Cortex of kidney (tissue), 1 donor: ENCODE results near the gene MYO7A.

Experiments used
- DNase-seq: peaks from one replicate; lab custom pipeline; 2025; lab: John Stamatoyannopoulos, UW

The MYO7A gene

DNA sequence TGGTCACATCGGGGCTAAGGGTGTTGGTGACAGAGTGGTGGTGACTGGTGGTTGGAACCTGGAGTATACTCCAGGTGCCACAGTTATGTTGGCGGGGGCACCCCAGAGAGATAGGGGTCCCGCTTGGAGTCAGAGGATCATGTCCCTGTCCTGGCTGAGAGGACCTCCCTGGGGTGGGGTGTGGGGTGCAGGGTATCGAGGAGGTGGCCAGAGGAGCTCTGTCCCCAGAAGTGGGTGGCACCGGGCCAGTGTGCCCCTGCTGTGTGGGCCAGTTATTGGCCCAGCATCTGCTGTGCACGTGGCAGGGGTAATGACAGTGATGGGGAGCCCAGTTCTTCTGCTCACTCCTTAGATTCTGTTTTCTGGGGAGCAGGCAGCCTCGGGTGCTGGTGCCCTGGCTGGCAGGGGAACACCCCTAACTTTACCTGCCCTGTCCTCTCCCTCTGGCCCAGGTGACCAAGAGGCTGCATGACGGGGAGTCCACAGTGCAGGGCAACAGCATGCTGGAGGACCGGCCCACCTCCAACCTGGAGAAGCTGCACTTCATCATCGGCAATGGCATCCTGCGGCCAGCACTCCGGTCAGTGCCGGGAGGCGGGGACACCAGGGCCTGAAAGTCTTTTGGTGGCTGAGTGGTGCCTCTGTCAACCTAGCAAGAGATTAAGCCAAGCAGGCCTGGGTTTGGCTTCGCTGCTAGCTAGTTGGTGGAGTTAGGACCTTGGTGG lies 56.3 kb downstream of the MYO7A start:
- DNase-seq: no peak

DNA sequence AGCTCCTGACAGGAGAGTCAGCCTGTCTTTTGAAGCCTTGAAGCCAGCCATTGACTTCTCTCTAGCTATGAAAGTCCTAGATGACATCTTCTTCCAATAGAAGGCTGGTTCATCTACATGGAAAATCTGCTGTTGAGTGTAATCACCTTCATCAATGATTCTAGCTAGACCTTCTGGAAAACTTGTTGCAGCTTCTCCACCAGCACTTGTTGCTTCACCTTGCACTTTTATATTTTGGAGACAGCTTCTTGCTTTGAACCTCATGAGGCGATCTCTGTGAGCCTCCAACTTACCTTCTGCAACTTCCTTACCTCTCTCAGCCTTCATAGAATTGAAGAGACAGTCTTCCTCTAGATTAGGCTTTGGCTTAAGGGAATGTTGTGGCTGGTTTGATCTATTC lies 58.3 kb downstream of the MYO7A start:
- DNase-seq: no peak

DNA sequence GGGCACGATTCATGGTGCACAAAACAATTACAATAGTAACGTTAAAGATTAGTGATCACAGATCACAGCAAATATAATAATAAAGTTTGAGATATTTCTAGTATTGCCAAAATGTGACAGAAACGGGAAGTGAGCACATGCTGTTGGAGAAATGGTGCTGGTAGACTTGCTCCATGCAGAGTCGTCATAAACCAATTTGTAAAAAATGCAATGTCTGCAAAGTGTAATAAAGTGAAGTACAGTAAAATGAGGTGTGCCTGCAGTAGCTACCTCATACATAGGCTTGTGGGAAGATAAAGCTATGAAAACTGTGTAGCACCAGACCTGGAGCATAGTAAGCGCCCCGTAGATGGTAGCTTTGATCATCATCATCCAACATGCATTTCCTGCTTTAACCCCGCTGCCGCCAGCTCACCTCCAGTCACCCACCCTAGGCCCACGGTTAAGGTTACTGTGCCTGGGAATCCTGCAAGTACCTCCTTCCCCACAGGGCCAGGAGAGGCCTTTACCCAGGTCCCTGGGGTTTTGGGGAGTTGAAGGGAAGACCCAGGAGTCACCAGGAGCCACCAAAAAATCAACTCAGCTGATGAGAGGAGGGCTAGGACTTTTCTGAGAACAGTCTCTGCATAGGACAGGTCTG lies 59.2 kb downstream of the MYO7A start:
- no peak for DNase-seq

DNA sequence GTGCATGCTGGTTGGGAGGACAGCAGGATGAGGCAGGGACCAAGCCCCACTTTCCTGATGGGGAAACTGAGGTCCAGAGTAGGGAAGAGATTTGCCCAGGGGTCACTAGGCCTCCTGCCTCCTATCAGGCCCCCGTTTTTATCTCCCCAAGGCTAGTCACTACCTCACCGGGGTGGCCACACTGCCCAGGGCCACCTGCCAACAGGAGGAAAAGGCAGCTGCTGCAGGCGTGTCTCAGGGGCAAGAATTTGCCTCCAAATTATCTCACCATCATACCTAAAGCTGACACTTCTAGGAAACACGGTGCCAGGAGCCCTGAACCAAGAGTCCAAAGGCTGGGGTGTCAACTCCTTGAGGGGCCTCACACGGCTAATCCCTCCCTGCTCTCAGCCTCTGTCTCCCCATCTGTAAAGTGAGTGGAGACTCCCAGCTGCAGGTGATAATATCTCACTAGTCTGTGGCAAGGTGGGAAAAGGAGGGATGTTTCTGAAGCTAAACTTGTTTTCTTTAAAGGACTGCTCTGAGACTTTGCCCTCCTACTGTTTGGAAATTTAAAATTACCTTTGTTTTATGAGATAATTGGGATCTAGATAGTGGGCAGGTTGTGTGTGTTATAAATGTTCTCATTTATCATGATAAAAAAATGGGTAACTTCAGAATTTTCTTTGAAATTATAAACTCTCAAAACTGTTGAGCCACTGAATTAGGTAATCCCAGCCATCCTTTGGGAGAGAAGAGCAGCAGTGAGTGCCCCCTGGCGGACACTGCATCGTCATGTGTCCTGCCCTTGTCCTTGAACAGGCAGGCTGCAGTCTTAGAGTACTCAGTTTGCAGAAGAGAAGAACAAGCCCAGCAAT lies 60.0 kb downstream of the MYO7A start:
- no peak for DNase-seq

DNA sequence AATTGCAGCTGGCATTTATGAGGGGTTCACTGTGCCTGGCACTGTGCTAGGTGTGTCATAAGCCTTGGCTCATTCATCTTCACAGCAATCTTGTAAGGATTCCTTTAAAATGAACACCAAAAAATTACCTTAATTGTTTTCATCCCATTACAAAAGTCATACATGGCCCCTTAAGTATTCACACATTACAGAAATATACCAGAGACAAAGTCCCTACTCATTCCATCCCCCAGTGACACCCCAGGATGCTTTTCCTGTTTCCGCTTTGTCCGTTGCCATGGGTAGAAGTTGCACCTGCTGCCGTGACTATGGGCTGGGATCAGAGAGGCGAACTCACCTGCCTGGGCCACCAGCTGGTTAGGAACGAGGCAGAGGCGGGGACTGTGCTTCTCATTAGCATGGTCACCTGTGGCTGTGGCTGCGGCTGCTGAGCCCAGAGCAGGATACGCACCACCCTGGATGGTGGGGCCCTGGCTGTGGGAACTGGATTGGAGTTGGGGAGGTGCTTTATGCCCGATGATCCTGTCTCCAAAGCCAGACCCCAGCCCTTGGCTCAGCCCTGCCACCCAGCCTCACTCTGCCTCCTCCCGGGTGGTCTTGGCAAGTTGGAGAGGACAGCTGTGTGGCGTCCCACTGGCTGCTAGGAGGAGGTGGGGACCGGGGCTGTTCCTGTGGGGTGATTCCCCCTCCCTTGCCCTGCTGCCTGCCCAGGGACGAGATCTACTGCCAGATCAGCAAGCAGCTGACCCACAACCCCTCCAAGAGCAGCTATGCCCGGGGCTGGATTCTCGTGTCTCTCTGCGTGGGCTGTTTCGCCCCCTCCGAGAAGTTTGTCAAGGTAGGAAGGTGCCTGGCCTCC lies 60.8 kb downstream of the MYO7A start:
- no peak for DNase-seq

DNA sequence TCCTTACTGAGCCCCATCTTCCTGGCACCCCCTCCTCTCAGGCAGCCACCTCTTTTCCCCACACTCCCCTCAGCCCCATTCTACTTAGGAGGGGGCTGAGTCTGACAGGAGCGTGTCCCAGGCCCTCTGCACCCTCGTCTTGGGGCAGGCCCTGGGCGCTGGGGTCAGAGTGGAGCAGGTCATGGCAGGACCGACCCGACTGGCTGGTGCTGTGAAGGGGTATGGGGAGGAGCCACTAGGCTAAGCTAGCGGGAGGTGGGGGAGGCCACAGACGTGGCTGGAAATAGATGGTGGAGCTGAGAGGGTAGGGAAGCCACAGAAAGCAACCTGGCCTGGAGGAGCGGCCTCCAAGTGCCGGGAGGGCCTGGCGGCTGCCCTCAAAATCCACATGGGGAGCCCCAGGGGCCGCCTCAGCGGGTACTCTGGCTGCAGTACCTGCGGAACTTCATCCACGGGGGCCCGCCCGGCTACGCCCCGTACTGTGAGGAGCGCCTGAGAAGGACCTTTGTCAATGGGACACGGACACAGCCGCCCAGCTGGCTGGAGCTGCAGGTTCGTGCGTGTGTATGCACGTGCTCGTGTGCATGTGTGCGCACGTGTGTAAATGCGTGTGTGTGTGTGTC lies 61.7 kb downstream of the MYO7A start:
- DNase-seq: no peak

DNA sequence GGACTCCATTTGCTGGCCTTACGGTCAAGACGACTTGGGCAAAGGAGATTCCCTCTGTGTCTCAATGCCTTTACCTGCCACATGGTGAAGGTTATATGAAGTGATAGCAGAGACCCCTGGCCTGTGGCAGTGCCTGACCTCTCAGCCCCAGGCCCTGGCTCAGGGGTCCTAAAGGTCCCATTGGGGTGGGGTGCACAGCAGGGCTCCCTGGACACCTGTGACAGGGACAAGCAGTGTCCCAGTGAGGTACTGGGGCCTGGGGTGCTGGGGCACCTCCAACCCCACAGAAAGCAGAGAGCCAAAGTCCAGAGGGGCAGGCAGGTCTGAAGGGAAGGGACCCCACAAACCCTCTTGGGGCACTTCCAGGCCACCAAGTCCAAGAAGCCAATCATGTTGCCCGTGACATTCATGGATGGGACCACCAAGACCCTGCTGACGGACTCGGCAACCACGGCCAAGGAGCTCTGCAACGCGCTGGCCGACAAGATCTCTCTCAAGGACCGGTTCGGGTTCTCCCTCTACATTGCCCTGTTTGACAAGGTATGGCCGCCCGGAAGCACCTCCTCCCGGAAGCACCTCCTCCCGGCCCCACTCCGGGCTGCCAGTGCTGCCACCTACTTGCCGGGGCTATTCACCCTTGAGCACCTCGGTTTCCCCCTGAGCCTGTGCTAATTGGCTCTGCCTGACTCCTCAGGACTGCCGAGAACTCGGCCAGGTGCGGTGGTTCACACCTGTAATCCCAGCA lies 62.5 kb downstream of the MYO7A start:
- no peak for DNase-seq

DNA sequence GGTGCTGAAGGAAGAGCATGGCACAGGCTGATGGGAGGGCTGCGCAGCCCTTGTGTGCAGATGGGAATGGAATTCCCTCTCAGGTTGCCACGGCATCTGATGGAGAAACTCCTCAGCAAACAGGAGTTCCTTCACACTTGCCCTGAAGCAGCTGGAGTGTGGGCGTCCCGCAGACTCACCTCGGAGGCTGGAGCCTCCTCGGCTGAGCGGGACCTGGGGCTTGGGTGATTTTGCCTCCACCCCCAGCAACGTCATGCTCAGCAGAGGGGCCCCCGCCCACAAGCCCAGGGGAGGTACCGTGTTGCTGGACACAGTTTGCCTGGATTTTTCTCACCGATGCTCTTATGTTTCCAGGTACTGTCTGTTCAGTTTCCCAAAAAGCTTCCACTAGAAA lies 63.4 kb downstream of the MYO7A start:
- no peak for DNase-seq

DNA sequence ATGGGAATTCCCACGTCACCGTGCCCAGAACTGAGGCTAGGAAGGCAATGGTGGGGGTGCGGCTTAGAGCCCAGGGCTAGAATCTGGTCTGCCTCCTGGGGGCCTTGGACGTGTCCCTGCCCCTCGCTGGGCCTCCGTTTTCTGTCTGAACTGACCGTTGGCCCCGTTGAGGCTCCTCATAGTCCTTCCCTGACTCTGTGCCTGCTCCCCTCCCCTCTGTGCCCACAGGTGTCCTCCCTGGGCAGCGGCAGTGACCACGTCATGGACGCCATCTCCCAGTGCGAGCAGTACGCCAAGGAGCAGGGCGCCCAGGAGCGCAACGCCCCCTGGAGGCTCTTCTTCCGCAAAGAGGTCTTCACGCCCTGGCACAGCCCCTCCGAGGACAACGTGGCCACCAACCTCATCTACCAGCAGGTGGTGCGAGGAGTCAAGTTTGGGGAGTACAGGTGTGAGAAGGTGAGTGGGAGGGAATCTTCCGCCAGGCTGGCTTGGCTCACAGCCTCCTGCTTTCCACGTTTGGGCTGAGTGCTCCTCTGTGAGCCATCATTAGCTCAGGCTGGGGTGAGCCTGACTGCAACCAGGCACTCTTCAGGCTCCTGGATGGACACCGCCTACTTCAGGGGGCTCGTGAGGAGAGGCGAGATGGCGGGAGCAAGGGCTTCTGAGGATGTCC lies 63.9 kb downstream of the MYO7A start:
- no peak for DNase-seq

DNA sequence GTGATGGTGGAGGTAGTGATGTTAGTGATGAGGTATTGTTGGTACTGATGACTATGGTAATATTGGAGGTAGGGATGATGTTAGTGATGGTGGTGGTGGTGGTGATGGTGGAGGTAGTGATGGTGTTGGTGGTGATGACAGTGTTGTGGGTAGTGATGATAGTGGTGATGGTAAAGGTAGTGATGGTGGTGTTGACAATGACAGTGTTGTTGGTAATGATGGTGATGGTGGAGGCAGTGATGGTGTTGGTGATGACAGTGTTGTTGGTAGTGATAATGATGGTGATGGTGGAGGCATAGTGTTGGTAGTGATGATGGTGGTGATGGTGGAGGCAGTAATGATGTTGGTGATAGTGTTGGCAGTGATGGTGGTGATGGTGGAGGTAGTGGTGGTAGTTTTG lies 65.1 kb downstream of the MYO7A start:
- DNase-seq: no peak

DNA sequence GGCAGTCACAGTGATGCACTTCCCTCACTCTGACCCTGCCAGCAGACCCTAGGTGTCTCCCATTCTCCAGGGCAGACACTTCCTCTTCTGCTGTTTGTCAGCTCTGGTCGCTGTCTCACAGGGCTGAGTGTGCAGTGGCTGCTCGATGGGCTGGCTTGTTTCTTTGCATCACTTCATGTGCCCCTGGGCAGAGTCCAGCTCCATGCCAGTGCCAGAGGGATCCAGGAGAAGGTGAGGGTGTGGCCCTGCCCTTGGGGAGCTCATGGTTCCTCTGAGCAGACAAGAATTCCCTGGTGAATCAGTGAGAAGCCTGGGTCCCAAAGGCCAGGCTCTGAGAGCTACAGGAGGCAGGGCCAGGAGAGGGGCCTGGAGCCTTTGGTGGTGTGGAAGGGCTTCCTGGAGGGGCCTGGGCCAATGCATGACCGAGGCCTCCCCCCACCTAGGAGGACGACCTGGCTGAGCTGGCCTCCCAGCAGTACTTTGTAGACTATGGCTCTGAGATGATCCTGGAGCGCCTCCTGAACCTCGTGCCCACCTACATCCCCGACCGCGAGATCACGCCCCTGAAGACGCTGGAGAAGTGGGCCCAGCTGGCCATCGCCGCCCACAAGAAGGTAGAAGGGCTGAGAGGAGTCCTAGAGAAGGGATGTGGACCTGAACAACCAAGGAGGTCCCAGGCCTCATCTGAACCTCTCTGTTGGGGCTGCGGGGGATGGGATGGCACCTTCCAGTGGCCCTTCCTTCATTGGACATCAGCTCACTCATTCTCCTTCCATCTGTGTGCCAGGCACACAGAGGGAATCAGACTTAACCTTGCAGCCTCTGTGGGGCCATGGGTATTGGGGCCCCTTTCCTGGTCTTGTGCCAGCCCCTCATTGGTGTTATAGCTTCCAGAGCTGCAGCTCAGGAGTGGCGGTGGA lies 66.1 kb downstream of the MYO7A start:
- DNase-seq: no peak

DNA sequence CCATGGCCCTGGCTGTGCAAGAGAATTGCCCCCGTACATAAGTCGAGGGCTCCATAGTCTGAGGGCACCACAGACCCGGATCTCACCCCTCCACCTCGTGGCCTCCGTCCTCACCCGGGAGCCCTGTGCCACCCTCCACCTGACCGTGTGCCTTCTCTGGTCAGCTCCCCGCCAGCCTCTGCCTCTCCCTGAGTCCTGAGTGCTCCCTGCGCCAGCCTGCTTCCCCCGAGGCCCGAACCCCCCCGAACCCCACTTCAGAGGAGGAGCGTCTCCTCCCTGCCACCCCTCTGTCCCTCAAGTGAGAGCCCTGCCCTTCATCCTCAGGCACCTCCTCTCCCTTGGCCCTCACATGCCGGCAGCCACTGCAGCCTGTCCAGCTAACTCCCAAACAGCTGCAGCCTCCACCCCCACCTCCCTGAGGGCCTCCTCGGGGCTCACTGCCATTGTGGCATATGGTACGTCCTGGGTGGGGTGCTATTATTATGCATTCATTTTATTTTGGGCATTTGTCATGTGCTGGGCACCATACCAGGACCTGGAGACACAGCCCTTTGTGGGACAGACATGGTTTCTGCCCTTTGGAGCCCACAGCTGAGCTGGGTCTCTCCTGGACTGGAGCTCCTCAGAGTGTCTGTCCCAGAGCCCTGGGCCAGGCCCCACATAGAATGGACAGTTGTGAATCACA lies 67.2 kb downstream of the MYO7A start:
- no peak for DNase-seq

DNA sequence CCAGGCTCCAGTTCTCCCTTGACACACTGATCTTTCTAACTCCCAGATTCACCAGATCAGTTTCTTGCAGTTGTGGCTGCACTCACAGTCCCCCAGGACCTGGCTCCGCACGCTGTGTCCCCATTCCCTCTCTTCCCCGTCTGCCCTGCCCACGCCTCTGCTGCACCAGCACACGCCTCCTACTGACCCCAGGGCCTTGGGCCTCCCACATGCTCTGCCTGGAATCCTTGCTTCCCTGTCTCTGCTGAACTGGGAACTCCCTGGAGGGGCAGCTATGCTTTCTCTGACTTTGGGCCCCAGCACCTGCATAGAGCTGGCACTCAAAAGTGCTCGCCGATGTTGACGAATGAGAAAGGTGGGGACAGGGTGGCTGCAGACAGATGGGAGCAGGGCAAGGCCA lies 68.9 kb downstream of the MYO7A start:
- DNase-seq: no peak

DNA sequence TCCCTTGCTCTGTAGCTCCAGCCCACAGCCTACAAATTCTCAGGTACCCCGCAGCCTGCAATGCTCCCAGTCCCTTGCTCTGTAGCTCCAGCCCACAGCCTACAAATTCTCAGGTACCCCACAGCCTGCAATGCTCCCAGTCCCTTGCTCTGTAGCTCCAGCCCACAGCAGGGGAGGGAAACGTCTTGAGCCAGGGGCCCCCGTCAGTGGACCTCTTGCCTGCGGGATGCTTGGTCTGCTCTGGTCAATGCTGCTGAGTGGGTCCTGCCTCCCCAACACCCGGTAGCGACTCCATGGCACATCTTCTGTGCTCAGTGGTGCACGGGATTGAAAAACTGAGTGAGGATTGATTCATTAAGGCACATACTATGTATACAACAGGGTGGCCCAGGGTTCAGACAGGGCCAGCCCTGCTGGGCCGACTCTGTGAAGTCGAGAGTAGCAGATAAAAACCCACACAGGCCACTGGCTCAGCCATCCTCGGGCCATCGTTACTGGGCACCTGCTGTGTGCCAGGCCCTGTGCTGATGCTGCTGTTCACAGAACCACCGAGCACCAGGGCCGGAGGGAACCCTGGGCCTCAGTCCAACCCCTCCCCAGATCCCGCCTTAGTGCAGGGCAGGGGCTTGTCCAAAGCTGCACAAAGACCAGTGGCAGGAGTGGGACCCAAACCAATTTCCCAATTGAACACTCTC lies 69.7 kb downstream of the MYO7A start:
- DNase-seq: no peak

DNA sequence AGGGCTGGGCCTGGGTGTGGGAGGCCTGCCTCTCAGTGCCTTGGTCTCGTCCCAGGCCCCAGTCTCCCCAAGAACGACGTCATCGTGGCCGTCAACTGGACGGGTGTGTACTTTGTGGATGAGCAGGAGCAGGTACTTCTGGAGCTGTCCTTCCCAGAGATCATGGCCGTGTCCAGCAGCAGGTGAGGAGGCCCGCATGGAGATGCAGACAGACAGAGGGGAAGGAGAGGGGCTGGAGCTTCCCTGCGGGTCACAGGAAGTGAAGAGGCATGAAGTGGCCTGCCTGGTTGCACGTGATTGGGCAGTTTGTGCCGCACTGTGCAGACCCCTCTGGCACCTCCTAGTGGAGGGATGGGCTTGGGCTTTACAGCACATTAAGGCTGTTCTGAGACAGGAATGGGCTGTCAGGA lies 70.4 kb downstream of the MYO7A start:
- DNase-seq: no peak

DNA sequence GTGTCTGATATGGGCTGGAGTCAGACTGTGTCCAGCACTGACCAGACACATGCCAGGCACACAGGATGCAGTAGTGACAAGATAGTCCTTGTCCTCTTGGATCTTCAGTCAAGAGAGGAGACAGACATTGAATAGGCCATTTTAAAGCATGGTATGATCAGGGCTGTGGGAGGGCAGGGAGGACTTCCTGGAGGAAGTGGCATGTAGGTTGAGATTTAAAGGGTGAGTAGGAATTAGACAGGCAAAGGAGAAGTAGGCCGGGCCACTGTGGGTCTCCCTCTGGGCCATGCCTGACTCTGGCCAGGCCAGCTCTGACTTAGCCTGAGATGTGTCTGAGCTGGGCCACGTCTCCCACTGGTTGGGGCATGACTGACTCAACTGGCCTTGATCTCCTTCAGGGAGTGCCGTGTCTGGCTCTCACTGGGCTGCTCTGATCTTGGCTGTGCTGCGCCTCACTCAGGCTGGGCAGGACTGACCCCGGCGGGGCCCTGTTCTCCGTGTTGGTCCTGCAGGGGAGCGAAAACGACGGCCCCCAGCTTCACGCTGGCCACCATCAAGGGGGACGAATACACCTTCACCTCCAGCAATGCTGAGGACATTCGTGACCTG lies 71.2 kb downstream of the MYO7A start:
- DNase-seq: no peak
